GM19455 (cell line): ENCODE results near the gene SORCS1.

Experiments
- ATAC-seq: cut with Tn5 transposase; IDR thresholded peaks from one replicate; pipeline ENCODE4 v1.9.1; 2021; ENCODE audit not compliant: unreplicated experiment

The SORCS1 gene

GRCh38 chr10:106696239-106696638 lies 468.3 kb downstream of the SORCS1 start:
- no peak for ATAC-seq

GRCh38 chr10:106694696-106695095 lies 469.8 kb downstream of the SORCS1 start:
- no peak for ATAC-seq

DNA sequence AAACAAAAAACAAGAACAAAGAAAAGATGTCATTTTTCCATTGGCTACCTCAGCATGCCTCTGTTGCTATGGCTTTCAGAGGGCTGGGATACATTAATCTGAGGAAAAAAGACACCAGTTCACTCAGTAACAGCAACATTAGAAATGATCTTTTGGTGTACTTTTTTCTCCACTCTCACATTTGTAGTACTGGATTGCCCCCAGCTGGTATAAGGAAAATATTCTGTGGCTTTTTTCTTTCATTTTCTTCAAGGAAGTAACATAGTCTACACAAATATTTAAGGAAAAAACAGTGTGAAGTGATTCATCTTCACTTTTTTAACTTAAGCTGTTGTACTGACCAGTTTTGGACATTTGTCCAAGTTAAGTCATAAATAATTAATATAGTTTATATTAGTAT lies 482.3 kb downstream of the SORCS1 start:
- ATAC-seq = no peak

- ATAC-seq = no peak
Observed at GRCh38 chr10:106680061-106680460, 484.4 kb downstream of the SORCS1 start.

GRCh38 chr10:106679314-106679713 lies 485.2 kb downstream of the SORCS1 start:
- no peak for ATAC-seq

GRCh38 chr10:106672517-106673175 lies 491.9 kb downstream of the SORCS1 start:
- no peak for ATAC-seq

GRCh38 chr10:106661767-106662140 lies 502.8 kb downstream of the SORCS1 start:
- no peak for ATAC-seq

DNA sequence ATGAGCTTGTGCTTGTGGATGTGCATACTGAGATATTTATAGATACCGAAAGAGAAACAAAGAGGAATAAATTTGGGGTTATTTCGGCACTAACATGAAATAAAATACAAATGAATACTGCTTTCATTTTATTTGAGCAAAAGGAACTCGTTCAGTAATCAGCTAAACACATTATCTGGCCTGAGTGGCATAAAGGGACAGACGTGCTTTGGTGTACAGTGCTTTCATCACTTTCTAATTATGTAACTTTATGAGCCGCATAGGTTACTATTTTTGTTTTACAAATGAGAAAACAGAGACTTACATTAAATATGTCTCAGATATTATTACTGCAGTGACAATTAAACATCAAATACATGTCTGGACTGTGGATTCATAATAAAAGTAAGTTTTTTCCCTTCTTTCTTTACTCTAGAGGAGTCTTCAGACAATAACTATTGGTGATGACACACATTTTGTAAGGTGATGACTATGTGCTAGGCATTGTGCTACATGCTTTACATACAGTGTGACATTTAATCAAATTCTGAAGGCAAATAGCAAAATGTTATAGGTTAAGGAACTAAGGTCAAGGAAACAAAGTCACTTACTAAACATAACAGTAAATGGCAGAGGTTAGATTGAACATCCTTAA lies 503.3 kb downstream of the SORCS1 start:
- ATAC-seq = no peak

DNA sequence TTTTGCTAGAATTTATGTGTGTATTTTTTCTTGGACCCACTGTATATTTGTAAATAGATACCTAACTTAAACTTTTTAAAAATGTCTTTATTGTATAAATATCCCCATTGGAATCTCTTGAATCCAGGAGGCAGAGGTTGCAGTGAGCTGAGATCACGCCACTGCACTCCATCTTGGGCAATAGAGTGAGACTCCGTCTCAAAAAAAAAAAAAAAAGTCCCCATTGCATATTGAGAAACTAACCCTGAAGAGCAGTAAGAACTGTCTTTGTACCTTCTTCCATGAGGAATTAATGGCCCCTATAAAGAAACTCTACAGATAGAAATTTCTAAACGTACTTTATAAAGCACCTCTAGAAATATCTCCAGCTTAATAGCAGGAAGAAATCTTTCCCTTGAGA lies 504.0 kb downstream of the SORCS1 start:
- ATAC-seq = no peak

DNA sequence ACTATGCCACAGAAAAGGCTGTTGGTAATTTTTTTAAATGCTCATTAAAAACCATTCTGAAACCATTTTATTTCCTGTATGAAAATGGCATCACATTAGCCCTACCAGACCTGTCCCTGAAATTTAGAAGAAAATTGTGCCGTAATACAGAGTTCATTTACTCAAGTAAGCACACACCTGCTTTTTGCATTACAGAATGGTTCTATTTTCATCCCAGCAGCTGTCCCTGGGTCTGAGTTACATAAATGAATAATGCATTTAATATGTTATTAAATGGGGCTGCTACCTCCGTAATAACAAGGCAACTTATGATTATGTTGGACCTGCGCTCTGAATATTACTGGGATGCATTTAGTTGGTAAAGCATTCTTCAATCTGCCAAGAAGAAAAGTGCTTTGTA lies 508.9 kb downstream of the SORCS1 start:
- ATAC-seq = no peak

- ATAC-seq = no peak
Observed at GRCh38 chr10:106655165-106655564, 509.3 kb downstream of the SORCS1 start.

DNA sequence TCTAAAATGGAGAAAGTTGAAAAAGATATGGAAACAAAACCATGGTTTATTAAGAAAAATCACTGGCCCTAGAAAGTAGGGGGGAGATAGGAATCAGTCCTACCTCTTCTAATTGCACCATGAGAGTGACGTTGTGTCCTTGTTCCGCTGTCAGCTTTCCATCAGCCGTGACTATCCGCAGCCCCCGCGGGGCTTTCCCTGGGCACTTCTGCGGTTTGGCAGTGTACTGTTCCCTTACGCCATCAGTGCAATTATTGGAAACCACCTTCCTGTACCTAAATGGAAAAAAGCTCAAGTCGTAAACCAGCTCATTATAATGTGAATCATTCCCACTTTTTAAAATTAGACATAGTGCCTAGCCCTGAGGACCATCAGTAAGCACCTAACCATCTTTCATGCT lies 512.2 kb downstream of the SORCS1 start:
- no peak for ATAC-seq

- ATAC-seq = no peak
Observed at GRCh38 chr10:106648534-106649481, 515.7 kb downstream of the SORCS1 start.

GRCh38 chr10:106643473-106643872 lies 521.0 kb downstream of the SORCS1 start:
- no peak for ATAC-seq

DNA sequence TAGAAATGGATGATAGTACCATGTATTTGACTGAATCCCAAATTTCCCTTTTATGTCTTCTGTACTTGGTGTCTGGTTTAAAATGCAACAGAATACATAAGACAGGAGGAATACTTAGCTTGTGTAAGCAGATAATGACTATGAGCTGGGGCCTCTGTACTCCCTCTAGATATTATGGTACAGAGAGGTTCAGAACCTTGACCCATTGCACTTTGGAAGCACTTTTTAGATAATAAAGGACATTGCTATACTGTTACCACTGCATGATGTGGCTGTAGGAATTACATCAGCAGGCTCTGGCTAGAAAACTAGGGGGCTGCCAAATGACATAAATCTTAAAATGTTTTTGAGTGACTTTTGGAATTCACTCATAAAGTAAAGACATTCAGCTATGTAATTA lies 526.6 kb downstream of the SORCS1 start:
- no peak for ATAC-seq

- no peak for ATAC-seq
Observed at GRCh38 chr10:106636766-106637491, 527.6 kb downstream of the SORCS1 start.

DNA sequence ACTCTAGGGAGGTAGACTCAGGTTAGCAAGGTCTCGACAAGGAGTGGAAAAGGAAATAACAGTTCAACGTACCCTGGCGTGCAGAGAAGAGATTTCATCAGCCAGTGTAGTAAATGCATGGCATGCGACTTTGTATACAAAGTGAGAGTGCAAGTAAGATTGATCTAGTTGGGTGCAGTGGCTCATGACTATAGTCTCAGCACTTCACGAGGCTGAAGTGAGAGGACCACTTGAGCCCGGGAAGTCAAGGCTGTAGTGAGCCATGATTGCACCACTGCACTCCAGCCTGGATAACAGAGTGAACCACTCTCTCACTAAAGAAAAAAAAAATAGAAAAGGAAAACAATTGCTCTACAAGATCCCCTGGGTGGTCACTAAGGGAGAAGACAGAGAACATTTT lies 528.6 kb downstream of the SORCS1 start:
- no peak for ATAC-seq

DNA sequence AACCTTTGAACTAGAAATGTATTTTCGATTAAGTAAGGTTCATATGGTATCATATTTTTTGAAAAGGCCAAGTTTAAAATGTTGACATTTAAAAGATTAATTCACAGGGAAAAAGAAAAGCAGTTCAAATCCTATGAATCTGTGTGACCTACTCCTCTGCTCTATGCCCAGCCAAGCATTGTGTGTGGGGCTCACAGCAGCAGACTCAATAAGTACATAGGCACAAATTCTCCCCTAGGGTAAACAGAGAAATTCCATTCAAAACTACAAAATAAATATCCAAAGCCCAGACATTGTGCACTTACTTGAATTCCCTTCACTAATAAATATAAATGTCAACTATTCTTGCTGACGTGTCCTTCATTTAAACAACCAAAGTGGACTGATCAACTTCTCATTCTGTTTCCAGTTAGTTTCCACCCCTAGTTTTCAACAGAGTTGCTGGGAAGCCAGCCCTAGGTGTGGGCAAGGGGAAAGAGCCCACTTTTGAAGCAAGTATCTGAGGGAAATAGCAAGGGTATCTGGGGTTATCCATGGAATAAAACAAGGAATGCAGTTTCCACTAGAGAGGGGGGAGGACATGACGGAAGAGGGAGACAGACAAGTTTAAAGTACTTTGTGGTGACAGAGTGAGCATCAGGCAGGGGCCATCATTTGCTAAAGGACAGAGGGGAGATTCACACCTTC lies 533.3 kb downstream of the SORCS1 start:
- ATAC-seq = no peak

DNA sequence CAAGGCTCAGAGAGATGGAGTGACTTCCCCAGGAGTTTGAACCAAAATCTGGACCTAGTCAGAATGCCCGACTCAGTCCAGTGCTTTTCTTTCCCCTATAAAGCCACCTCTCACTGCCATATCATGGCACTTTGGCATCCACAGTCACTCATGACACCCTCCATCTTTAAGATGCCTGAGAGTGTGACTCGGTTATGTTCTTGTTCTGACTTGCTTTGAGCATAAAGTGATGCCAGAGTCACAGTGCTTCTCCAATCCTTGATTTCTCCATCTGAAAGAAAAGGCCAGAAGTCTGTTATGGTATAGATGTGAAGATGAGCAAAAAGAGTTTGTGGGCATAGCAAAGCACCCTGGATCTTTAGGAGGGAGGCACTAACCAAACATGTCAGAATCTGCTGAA lies 538.1 kb downstream of the SORCS1 start:
- ATAC-seq = no peak

- ATAC-seq = no peak
Observed at GRCh38 chr10:106625751-106626150, 538.8 kb downstream of the SORCS1 start.

DNA sequence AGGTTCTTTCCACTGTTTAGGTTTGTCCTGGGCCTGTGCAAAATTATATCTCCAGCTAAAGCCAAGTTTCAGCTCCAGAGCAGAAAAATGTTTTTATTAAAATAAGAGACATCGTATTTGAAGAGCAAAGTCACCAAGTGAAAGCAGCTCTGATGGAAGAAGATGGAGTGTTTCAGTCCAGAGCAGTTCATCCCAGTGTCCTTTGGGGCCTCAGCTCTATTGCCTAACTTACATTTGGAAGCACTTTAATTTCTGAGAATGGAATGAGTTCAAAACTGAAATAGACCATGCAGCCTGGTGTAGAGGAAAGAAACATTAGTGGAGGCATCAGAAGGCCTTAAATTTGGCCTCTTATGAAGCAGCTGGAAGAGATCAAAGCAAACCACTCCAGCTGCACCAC lies 545.2 kb downstream of the SORCS1 start:
- no peak for ATAC-seq
